ENCODE data around the gene CADM3. TPM values are rescaled to one million over a fixed set of nuclear protein-coding genes. Genes with fewer than 3 reads are reported as not detected.

Gene CADM3
- total RNA-seq, 1 donor from 2014 or later: 5.3 TPM

DNA sequence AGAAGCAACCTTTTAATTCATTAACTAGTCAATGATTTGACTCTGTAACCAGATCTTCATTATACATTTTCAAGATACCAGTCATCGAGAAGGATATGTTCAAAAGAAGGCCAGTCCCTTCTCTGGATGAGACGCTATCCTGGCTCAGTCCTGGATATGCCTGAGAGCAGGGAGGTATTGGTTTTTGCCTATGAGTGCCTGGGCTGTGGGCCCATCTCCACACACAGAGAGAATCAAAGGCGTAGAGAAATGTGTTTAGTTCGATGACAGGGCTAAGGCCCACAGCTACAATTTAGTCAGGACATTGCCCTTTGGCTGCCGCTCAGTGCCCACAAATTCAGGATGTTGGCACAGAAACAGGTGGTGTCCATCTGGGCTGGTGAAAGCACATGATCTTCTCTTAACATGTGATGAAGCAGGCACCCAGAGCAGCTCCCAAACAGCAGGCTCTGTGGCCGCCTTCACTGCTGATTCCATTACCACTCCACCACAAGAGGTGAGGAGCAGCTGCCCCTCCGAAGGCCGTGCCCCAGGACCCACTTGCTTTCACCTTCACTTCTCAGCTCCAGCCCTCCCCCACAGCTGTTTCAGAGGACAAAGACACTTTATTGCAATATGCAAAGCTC lies 58.0 kb downstream of the CADM3 start:
- intact Hi-C loops (cut with DNase I): no loop called here

DNA sequence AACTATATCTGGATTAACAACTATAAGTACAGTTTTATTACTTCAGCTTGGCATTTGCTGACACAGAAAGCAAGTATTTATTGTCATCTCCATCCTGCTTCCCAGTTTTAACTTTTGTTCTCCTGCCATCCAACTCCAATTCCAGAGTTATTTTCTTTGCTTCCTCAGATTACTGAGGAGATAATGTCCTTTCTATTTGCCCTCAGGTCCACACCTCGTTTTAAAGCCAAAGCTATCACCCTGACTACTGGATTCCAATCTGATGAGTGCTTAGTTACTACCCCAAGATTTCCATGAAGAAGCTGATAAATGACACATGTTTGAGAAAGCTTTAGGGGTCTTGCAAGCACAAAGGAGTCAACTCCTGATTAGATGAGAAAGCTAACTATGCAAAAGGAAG lies 58.5 kb downstream of the CADM3 start:
- DNase-seq (no peak), ATAC-seq (ENCODE audit: poor library complexity) (no peak)
- intact Hi-C loops (cut with DNase I): no loop called here

More for the DNA sequence above, 58.0 kb downstream of the CADM3 start:
- no peak for ATAC-seq (ENCODE audit: poor library complexity)
- DNase-seq: no peak

DNA sequence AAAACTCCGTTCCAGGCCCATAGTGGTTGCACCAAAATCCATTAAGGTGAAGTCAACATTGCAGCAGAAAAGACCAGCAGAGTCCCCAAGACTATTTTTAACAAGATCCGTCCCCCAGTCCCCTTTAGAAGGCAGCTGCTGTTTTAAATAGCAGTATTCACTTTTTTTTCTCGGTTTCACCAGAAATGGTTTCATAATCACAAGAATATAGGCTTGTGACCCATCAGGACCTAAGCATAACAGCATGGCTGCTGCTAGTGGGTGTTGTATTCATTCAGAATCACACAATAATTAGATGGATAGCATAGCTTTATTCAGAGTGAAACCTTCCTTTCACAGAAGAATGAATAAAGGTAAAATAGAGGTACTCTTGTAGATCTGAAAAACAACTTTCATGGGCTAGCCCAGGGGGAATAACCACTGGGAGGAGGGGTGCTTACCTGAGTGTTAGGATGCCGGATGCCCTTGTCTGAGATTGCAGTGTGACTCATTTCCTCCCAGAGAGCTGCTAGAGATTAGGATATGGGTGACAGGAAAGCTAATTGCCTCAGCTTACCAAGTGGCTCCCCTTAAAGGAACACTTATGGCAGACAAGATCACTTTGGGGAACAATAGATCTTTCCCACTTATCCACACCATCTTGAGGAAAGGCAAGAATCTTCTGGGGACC lies 68.3 kb downstream of the CADM3 start:
- DNase-seq (no peak), ATAC-seq (ENCODE audit: poor library complexity) (no peak)
- intact Hi-C loops (cut with DNase I): no loop called here

DNA sequence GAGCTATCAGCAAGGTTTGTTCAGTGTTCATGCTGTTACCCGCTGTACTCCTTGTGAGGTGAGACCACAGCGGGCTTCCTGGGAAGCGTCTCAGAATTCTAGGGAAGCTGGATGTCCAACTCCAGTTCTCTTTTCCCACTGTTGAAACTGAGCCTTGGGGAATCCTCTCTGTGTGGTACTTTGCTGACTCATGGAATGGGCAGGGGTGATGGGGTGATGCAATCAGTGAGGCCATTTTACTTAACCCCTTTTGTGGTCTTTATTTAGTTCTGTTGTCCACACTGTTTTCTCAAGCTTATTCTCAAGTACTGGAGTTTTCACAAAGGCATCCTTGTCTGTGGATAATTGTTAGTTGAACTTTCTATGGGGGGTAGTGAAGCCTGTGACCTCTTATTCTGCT lies 75.9 kb downstream of the CADM3 start:
- no peak for ATAC-seq (ENCODE audit: poor library complexity)
- intact Hi-C loops (cut with DNase I): no loop called here
- no peak for DNase-seq

DNA sequence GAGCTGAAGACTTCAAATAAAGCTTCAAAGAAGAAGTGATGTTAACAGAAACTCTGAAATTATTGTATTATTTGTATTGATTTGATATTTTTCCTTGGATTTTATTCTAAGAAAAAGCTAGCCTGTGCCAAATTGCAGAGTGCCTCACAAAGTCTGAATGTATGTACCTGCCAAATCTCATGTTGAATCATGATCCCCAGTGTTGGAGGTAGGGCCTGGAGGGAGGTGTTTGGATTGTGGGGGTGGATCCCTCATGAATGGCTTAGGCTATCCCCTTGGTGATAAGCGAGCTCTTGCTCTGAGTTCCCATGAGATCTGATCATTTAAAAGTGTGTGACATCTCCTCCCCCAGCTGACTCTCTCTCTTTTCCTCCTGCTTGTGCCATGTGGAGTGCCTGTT lies 76.9 kb downstream of the CADM3 start:
- DNase-seq (no peak), ATAC-seq (ENCODE audit: poor library complexity) (no peak)
- intact Hi-C loops (cut with DNase I): no loop called here

DNA sequence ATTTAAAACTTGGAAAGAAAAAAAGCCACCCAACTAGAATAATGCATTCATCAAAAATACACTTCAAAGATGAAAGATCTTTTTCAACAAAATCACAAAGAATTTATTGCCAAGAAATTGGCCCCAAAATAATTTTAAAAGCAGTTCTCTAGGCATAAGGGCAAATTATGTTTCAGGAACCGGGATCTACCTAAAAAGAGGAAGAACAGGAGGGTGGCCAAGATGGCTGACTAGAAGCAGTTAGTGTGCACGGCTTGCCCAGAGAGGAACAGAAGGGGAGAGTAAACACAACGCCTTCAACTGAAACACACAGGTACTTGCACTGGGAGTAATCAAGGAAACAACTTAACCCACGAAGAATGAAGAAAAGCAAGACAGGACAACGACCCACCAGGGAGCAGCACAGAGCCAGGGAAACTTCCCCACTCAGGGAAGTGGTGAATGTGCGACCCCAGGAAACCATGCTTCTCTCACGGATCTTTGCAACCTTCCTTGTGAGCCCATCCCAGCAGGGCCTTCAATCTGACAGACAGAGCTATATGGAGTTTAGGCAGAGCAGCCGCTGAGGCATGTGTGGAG lies 79.3 kb downstream of the CADM3 start:
- ATAC-seq (ENCODE audit: poor library complexity) (no peak), DNase-seq (no peak)
- intact Hi-C loops (cut with DNase I): no loop called here

Other genes with a start within 250 kb of the CADM3 start
- gene PYHIN1, start 240.1 kb upstream of the CADM3 start, total RNA-seq: 0.22 TPM
- gene IFI16, start 161.7 kb upstream of the CADM3 start, total RNA-seq: 21.1 TPM
- gene AIM2, start 94.8 kb upstream of the CADM3 start, total RNA-seq: 0.56 TPM
- 8.1 TPM for gene ACKR1, start 33.3 kb downstream of the CADM3 start, total RNA-seq
- gene FCER1A, start 130.7 kb downstream of the CADM3 start, total RNA-seq: 0.94 TPM

Measured in Right ventricle myocardium superior (tissue), 1 donor.